Frontal cortex (tissue), 4 donors: ENCODE results near the gene SLCO1B1. TPM values are rescaled to one million over a fixed set of nuclear protein-coding genes. Genes with fewer than 3 reads are reported as not detected.

Experiments used
- DNase-seq, 2 donors: peaks; one replicate each; pipeline ENCODE4 v3.0.0; 2012; ENCODE audit warnings: low spot score in 2 of 2
- FAIRE-seq: peaks from 2 replicates; lab custom pipeline; 2012; peaks lifted over from hg19 to GRCh38; lab: Jason Lieb, UNC
- total RNA-seq: library from RNA; depleted of rRNA; stranded (reverse); fragments of >200 nt; gene quantifications from one replicate; pipeline ENCODE4 v1.2.3, GENCODE V29; 2014
- donor health status: control.
- donor health status: control.
- donor health status: control.

Gene SLCO1B1
- total RNA-seq, 1 donor from 2014 or later, result not detected

GRCh38 chr12:21219206-21219605 lies 88.2 kb downstream of the SLCO1B1 start:
- DNase-seq, result no peak
- FAIRE-seq, result no peak

DNA sequence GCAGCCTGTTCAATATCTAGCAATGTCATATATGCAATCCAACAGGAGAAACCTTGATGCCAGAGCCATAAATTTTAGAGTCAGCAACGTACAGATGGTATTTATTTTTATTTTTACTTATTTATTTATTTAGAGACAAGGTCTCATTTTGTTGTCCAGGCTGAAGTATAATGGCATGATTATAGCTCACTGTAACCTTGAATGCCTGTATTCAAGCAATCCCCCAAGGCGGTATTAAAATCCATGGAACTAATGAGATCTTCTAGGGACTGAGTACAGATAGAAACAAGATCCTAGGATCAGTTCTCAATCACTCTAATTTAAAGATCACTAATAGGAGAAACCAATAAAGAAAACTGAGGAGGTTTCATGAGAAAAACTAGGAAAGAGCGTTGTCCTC lies 89.3 kb downstream of the SLCO1B1 start:
- DNase-seq (no peak), FAIRE-seq (no peak)

DNA sequence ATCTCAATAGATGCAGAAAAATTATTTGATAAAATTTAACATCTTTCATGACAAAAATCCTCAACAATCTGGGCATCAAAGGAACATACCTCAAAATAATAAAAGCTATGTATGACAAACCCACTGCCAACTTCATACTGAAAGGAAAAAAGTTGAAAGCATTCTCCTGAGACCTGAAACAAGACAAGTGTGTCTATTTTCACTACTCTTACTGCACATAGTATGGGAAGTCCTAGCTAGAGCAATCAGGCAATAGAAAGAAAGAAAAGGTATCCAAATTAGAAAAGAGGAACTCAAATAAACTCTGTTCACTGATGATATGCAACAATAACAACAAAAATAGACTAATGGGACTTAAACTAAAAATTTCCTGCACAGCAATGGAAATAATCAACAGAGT lies 90.1 kb downstream of the SLCO1B1 start:
- no peak for DNase-seq
- FAIRE-seq, result no peak

DNA sequence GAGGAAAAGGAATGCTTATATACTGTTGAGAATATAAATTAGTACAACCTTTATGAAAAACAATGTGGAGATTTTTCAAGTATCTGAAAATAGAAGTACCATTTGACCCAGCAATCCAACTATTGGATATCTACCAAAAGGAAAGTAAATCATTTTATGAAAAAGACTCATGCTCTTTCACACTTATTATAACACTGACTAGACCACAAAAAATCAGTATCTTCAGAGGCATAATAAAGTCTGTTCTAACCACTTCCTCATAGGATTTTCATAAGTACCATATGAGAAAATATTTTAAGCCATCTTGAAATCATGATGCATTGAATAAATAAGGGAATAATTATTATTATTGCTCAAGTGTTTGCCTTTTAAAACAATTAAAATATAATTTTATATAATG lies 90.8 kb downstream of the SLCO1B1 start:
- FAIRE-seq (no peak), DNase-seq (no peak)

- no peak for DNase-seq
- FAIRE-seq, result no peak
Measured at GRCh38 chr12:21223930-21224329, 92.9 kb downstream of the SLCO1B1 start.

GRCh38 chr12:21234395-21234794 lies 103.4 kb downstream of the SLCO1B1 start:
- FAIRE-seq, result no peak

DNA sequence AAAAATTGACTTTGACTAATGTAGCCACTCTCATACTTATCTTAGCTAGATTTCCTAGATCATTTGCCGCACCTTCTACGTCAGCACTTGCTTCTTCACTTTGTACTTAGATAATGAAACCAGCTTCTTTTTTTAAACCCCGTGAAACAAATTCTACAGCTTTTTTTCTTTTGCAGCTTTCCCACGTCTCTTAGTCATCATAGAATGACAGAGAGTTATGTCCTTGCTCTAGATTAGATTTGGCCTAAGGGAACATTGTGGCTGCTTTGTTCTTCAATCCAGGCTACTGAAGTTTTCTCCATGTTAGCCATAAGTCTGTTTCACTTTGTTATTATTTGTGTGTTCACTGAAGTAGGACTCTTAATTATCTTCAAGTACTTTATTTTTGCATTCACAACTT lies 108.9 kb downstream of the SLCO1B1 start:
- DNase-seq (no peak), FAIRE-seq (no peak)

More at GRCh38 chr12:21234395-21234794, 103.4 kb downstream of the SLCO1B1 start:
- DNase-seq, result no peak

- FAIRE-seq (peak; percentile 79), DNase-seq (peak in 1 of 2 donors; percentile 0)
Measured at GRCh38 chr12:21248679-21249078, 117.7 kb downstream of the SLCO1B1 start.

GRCh38 chr12:21252070-21252469 lies 121.1 kb downstream of the SLCO1B1 start:
- no peak for DNase-seq
- FAIRE-seq, result no peak

- DNase-seq (no peak), FAIRE-seq (no peak)
Measured at GRCh38 chr12:21257172-21257571, 126.2 kb downstream of the SLCO1B1 start.

DNA sequence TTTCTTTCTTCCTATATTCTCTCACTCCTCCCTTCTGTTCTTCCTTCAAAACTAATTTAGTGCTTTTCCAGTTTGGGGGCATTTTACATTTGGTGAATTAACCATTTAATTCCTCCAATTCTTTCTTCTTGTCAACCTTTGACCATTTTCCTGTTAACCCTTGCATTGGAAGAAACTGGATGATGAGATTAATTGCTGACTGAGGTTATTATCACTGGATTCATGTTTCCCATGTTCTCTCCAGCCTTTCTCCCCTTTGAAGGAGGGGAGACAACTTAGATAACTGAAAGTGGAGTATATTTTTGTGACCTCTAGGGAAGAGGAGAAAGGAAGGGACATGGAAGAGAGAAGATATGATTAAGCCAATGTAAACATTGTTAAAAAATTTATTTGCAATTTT lies 133.2 kb downstream of the SLCO1B1 start:
- no peak for DNase-seq
- FAIRE-seq, result no peak

DNA sequence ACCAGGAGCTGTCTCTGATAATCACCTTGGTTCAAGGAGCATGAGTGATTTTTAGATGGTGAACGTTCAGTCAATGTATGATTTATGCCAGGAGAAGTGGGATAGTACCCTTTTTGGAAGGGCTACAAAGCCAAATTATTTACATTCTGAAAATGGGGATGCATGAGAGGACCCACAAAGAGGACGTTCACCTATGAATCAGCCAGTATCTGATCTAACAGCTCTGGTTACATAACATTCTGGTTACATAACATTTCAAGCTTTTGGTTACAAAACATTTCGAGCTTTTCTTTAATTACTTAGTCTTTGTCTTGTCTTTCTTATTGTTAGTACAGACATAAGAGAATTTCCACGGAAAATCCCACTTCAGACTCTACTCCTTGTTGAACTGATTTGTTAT lies 134.9 kb downstream of the SLCO1B1 start:
- FAIRE-seq, result no peak
- DNase-seq, result no peak

- DNase-seq, result no peak
- FAIRE-seq, result no peak
Measured at GRCh38 chr12:21276826-21277225, 145.8 kb downstream of the SLCO1B1 start.

Other genes with a start within 250 kb of the SLCO1B1 start
- gene SLCO1A2, start 203.7 kb downstream of the SLCO1B1 start, total RNA-seq, result 4.9 TPM
- gene IAPP, start 241.7 kb downstream of the SLCO1B1 start, total RNA-seq, result under 0.01 TPM